ENCODE data around the gene OLFM4. TPM values are rescaled to one million over a fixed set of nuclear protein-coding genes. Genes with fewer than 3 reads are reported as not detected.

Gene OLFM4
- polyA plus RNA-seq, 3 donors: not detected

DNA sequence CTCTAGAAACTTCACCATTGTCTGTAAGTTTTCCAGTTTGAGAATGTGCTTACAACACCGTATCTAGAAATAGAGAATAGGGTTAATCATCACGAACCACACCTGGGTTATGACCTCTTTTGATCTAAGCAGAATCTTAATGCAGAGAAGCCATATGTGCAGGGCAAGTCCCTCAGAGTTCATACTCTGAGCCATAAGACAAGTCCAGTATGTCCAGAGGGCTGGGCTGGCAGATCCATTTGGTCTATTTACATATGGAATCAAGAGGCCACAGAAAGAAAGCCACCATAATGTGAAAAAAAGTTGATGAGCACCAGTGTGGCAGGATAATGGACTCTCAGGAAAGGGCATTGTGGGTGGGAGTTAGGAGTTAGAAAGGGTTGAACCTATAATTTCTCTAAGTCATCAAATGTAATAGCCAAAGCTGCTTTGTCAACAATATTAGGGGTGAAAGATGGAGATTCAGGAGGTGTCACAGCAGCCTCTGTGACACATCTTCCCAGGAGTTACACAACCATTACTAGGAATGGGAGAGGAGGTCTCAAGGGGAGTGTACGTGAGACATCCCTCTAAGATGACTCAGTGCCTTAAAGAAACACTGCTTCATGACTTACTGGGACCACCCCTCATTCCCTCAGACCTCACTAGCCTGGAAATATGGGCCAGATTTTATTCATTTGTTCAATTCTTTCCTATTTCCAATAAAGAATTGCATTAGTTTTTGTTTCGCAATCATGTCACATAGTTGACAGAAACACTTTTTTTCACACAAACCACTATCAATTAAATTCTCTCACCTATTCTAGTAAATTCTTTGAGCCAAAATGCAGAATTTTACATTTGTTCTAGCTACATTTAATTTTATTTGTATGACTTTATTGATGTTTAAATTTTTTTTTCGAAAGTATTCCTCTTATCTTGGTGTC is 30.4 kb upstream of the OLFM4 start:
- H4K20me1 ChIP-seq (ENCODE audit: insufficient read depth, low read length): no peaks in the 10 kb centered on the region
- no peaks in the 10 kb centered on the region for H3K36me3 ChIP-seq (replicated peaks in 1 of 2; ENCODE audit: control insufficient read depth in 1 of 2, insufficient read depth in 2 of 2, low read length in 2 of 2)
- Mint-ChIP-seq H3K4me3 (no peak overlapping the region), H3K36me3 (no peaks in the 10 kb centered on the region), H3K4me1 (peaks cover 2% of the 10 kb centered on the region), H3K27ac (no peak overlapping the region), H3K9me3 (peaks cover 0 to 9% (median 2%) of the 10 kb centered on the region in 7 donors), H3K27me3 (ENCODE audit: low read depth in 3 of 3) (peaks cover 0 to 9% (median 0%) of the 10 kb centered on the region in 3 donors)
- no peaks in the 10 kb centered on the region for H3K79me2 ChIP-seq (ENCODE audit: insufficient read depth, low read length)
- no peak overlapping the region for H3K4me3 ChIP-seq (replicated peaks in 1 of 3; ENCODE audit: low read depth in 2 of 3, low read length in 3 of 3)
- intact Hi-C loops (cut with micrococcal nuclease): no loop called here
- TF ChIP-seq CTCF (IDR thresholded peaks at IDR 0.05): no peak
- H2AFZ ChIP-seq (ENCODE audit: insufficient read depth, low read depth, low read length, poor library complexity, severe bottlenecking): no peak overlapping the region
- H3K9me3 ChIP-seq (replicated peaks in 1 of 2; ENCODE audit: control insufficient read depth in 1 of 2, insufficient read depth in 1 of 2, low read length in 2 of 2): peaks cover 0 to 4% of the 10 kb centered on the region in 2 donors
- no peak overlapping the region for H3K4me2 ChIP-seq (replicated peaks; ENCODE audit: extremely low read depth, low read length, poor library complexity, severe bottlenecking)
- WGBS (ENCODE audit: insufficient coverage): no CpG with 5 or more reads among the region's 5 CpGs
- H3K27ac ChIP-seq (ENCODE audit: low read depth in 1 of 2, low read length in 2 of 2): no peak overlapping the region
- no peaks in the 10 kb centered on the region for H3K27me3 ChIP-seq (ENCODE audit: control insufficient read depth in 2 of 2, insufficient read depth in 2 of 2, low read length in 2 of 2)
- no peak for DNase-seq
- no peaks in the 10 kb centered on the region for H3K4me1 ChIP-seq (ENCODE audit: control insufficient read depth in 1 of 2, insufficient read depth in 2 of 2, low read length in 2 of 2)
- no peak overlapping the region for H3K9ac ChIP-seq (ENCODE audit: insufficient read depth, low read length, poor library complexity, severe bottlenecking)

DNA sequence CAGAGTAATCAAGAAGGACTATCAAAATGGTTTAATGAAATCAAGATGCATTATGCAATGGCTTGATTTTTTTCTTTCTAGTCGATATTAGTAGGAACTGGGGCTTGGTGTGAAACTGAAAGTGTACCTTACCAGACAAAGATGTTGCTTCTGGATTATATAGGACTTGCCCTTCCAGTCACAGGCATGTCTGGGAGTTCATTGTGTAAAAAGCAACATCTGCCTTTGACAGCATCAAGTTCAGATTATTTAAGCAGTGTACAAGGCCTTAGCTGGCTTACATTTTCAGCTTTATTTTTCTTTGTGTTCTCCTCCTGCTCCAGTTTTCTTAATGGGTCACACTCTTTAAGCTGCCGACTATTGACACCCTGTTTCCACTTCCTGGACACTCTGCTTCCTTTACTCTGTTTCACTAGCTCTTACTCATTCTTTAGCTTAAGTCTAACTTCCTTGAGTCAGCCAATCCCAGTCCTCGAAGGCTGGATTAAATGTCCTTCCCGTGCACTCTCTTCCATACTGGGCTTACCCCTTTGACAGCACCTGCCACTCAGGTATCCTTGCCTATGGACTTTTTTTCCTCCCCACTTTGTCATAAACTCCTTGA is 29.4 kb upstream of the OLFM4 start:
- H3K27ac ChIP-seq (ENCODE audit: low read depth in 1 of 2, low read length in 2 of 2): no peak overlapping the region
- H3K36me3 ChIP-seq (replicated peaks in 1 of 2; ENCODE audit: control insufficient read depth in 1 of 2, insufficient read depth in 2 of 2, low read length in 2 of 2): no peaks in the 10 kb centered on the region
- peak overlapping the region; percentile 37 for H2AFZ ChIP-seq (ENCODE audit: insufficient read depth, low read depth, low read length, poor library complexity, severe bottlenecking)
- no peaks in the 10 kb centered on the region for H3K36me3 Mint-ChIP-seq
- DNase-seq: no peak
- no peak for TF ChIP-seq CTCF (IDR thresholded peaks at IDR 0.05)
- peaks cover 0 to 6% (median 0%) of the 10 kb centered on the region in 3 donors for H3K27me3 Mint-ChIP-seq (ENCODE audit: low read depth in 3 of 3)
- H3K27me3 ChIP-seq (ENCODE audit: control insufficient read depth in 2 of 2, insufficient read depth in 2 of 2, low read length in 2 of 2): no peaks in the 10 kb centered on the region
- no peak overlapping the region for H3K4me3 Mint-ChIP-seq
- no peak overlapping the region for H3K4me3 ChIP-seq (replicated peaks in 1 of 3; ENCODE audit: low read depth in 2 of 3, low read length in 3 of 3)
- H4K20me1 ChIP-seq (ENCODE audit: insufficient read depth, low read length): no peaks in the 10 kb centered on the region
- H3K9me3 ChIP-seq (replicated peaks in 1 of 2; ENCODE audit: control insufficient read depth in 1 of 2, insufficient read depth in 1 of 2, low read length in 2 of 2): peaks cover 0 to 4% of the 10 kb centered on the region in 2 donors
- peaks cover 0 to 9% (median 2%) of the 10 kb centered on the region in 7 donors for H3K9me3 Mint-ChIP-seq
- no peaks in the 10 kb centered on the region for H3K79me2 ChIP-seq (ENCODE audit: insufficient read depth, low read length)
- intact Hi-C loops (cut with micrococcal nuclease): no loop called here
- H3K4me1 ChIP-seq (ENCODE audit: control insufficient read depth in 1 of 2, insufficient read depth in 2 of 2, low read length in 2 of 2): no peaks in the 10 kb centered on the region
- H3K9ac ChIP-seq (ENCODE audit: insufficient read depth, low read length, poor library complexity, severe bottlenecking): no peak overlapping the region
- H3K4me1 Mint-ChIP-seq: peaks cover 2% of the 10 kb centered on the region
- peak overlapping the region; percentile 27 for H3K4me2 ChIP-seq (replicated peaks; ENCODE audit: extremely low read depth, low read length, poor library complexity, severe bottlenecking)
- WGBS (ENCODE audit: insufficient coverage): 55% methylated on average over 4 of the region's 4 CpGs
- H3K27ac Mint-ChIP-seq: peak overlapping the region in 1 of 7 donors; percentile 70
